A673 (cell line): ENCODE results near the gene TGM5.
A peak's percentile ranks its signal among the peaks of the same experiment; 100 is the strongest.

ENCODE experiments used
- EZH2 ChIP-seq: fragments of 200-600 bp; sonication (generic); IDR thresholded peaks from 2 replicates; pipeline ENCODE4 v1.6.1; 2017; ENCODE audit warnings: borderline replicate concordance, low read depth, mild to moderate bottlenecking, mixed read lengths, antibody characterized with exemption, low read length; ENCODE audit not compliant: poor library complexity, severe bottlenecking
- TF ChIP-seq, protein P1 (sequence below): fragments of 300-800, 200-600 bp; sonication (generic); conservative IDR thresholded peaks from 2 replicates; pipeline ENCODE4 v1.5.1; 2017; ENCODE audit warnings: low read depth, mild to moderate bottlenecking, antibody characterized with exemption, low read length, moderate library complexity, mixed read lengths

DNA sequence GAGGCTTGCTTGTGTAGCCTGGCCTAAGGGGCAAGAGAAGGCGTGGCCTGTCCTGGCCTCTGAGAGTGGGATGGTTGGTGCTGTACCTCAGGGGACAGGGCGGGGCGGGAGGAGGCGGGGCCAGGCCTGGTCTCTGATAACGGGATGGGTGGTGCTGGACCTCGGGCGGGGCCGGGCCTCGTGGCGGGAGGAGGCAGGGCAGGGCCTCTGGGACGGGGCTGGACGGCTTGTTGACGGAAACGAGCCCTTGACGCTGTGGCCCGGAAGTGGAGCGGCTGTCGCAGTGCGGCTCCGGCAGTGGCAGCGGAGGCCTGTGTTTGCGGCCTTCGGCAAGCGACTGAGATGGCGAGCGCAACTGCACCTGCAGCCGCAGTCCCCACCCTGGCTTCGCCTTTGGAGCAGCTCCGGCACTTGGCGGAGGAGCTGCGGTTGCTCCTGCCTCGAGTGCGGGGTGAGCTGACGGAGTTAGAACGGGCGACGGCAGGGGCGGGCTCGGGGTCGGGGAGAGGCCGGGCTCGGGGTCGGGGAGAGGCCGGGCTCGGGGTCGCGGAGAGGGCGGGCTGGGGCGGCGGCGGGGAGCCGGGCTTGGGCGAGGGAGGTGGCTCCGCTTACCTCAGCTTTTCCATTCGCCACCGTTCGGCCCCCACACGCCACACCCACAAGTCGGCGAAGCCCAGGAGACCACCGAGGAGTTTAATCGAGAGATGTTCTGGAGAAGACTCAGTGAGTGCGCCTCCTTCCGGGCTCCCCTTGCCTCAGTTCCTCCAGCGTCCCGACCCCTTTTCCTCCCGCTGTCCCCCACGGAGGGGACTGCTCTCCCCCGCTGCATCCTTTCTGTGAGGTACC, 81.3 kb downstream of the TGM5 start, which contains the start of gene CCNDBP1:
- TF ChIP-seq, protein P1, sequence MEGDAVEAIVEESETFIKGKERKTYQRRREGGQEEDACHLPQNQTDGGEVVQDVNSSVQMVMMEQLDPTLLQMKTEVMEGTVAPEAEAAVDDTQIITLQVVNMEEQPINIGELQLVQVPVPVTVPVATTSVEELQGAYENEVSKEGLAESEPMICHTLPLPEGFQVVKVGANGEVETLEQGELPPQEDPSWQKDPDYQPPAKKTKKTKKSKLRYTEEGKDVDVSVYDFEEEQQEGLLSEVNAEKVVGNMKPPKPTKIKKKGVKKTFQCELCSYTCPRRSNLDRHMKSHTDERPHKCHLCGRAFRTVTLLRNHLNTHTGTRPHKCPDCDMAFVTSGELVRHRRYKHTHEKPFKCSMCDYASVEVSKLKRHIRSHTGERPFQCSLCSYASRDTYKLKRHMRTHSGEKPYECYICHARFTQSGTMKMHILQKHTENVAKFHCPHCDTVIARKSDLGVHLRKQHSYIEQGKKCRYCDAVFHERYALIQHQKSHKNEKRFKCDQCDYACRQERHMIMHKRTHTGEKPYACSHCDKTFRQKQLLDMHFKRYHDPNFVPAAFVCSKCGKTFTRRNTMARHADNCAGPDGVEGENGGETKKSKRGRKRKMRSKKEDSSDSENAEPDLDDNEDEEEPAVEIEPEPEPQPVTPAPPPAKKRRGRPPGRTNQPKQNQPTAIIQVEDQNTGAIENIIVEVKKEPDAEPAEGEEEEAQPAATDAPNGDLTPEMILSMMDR = peak; percentile 65
- TF ChIP-seq EZH2 = no peak
